ENCODE results near the gene HOXC4. TPM values are rescaled to one million over a fixed set of nuclear protein-coding genes. Genes with fewer than 3 reads are reported as not detected.

Gene HOXC4
- total RNA-seq, 3 donors from 2014 or later: 2.3 TPM; not detected in 2

DNA sequence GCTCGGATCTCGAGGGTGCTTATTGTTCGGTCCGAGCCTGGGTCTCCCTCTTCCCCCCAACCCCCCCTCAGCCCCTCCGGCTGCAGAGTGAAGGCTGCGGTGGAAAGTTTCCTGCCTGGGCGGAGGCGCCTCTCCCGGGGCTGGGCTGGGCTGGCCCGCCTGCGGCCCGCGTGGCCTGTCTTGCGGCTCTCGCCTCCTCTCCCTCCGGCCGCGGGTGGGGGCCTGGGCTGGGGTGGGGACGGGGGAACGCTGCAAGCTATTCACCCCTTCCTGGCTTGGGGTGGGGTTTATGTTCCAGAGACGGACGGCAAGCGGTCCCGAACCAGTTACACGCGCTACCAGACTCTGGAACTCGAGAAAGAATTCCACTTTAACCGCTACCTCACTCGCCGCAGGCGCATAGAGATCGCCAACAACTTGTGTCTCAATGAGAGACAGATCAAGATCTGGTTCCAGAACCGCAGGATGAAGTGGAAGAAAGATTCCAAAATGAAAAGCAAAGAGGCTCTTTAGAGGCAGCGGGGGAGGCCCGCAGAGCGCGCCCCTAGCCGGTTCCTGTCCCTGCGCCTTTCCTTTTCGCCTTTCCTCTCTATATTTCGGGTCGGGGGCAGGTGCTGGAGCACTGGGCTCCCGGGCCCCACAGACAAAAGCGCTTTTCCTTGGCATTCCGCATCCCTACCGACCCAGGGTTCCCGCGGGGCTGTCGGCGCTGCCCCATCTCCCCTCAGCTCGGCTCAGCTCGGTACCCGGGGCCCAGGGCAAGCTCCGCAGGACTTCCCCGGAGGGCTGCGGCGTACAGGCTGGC is 19.5 kb upstream of the HOXC4 start:
- ATAC-seq: no peak
- intact Hi-C loops (cut with DNase I, micrococcal nuclease): no loop called here
- Histone ChIP-seq H3K9me3 (no peaks in the 10 kb centered on the region), H3K36me3 (ENCODE audit: low read depth) (no peaks in the 10 kb centered on the region), H3K4me3 (no peak overlapping the region), H3K4me1 (ENCODE audit: low read depth) (peaks cover 8% of the 10 kb centered on the region)
- TF ChIP-seq, protein P1, sequence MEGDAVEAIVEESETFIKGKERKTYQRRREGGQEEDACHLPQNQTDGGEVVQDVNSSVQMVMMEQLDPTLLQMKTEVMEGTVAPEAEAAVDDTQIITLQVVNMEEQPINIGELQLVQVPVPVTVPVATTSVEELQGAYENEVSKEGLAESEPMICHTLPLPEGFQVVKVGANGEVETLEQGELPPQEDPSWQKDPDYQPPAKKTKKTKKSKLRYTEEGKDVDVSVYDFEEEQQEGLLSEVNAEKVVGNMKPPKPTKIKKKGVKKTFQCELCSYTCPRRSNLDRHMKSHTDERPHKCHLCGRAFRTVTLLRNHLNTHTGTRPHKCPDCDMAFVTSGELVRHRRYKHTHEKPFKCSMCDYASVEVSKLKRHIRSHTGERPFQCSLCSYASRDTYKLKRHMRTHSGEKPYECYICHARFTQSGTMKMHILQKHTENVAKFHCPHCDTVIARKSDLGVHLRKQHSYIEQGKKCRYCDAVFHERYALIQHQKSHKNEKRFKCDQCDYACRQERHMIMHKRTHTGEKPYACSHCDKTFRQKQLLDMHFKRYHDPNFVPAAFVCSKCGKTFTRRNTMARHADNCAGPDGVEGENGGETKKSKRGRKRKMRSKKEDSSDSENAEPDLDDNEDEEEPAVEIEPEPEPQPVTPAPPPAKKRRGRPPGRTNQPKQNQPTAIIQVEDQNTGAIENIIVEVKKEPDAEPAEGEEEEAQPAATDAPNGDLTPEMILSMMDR (IDR thresholded peaks at IDR 0.05): no peak
- no peak for DNase-seq

DNA sequence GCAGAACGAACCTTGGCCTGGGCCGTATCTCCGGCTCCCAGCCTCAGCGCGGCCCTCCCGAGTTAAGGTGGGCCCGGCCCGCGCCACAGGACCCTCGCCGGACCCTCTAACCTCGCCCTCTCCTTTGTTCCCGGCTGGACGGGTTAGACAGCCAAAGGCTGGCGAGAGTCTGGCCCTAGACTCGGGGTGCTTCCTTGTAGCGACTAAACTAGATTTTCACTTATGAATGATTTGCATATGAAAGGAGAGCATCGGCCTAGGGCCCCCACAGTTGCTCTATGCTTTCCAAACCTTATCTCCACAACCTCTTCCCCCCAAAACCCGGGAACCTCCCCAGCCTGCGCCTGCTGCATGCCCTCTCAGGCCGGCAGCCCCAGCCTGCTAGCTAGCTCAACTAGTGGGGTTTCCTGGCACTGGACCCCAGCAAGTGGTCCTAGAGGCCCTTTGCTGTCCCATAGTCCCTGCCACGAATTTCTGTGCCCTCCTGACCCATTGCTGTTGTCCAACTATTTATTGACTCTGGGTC is 18.8 kb upstream of the HOXC4 start:
- Histone ChIP-seq H3K9me3 (no peaks in the 10 kb centered on the region), H3K4me3 (no peak overlapping the region), H3K4me1 (ENCODE audit: low read depth) (peaks cover 8% of the 10 kb centered on the region), H3K36me3 (ENCODE audit: low read depth) (no peaks in the 10 kb centered on the region)
- ATAC-seq (no peak), DNase-seq (no peak)
- TF ChIP-seq, protein P1 (IDR thresholded peaks at IDR 0.05): no peak
- intact Hi-C loops (cut with DNase I, micrococcal nuclease): no loop called here

DNA sequence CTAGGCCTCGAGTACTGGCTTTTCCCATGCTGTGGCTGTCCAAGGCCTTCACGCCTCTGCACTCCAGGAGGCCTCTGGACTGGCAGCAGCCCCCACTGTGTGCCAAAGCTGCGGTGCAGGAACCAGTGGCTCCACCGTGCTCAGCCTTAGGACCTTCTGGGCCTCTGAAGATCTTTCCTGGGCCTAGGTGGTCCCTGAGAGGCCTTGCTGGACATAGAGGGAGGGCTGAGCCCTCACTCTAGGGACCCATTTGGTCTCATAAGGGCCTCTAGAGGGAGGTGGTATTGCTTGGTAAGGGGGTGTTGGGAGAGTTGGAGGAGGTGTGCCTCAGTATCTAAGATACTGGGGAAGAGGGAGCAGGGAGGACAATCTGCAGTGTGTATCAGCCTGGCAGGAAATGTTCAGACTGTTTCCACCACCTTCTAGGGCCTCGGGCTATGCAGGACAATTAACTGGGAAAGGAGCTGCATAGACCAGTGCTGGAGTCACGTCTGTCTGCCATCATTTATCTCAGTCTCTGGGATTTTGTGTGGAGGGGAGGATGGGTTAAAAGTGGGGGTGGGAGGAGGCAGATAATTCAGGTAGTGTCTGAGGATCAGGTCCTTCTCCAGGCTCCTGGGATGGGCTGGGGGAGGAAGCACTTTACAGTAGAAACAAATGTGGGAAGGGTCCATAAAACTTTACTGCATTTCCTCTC is 17.9 kb upstream of the HOXC4 start:
- intact Hi-C loops (cut with DNase I, micrococcal nuclease): no loop called here
- no peaks in the 10 kb centered on the region for H3K9me3 ChIP-seq
- H3K4me1 ChIP-seq (ENCODE audit: low read depth): peaks cover 8% of the 10 kb centered on the region
- H3K36me3 ChIP-seq (ENCODE audit: low read depth): no peaks in the 10 kb centered on the region
- H3K4me3 ChIP-seq: no peak overlapping the region
- TF ChIP-seq, protein P1 (IDR thresholded peaks at IDR 0.05): no peak
- no peak for DNase-seq
- no peak for ATAC-seq

DNA sequence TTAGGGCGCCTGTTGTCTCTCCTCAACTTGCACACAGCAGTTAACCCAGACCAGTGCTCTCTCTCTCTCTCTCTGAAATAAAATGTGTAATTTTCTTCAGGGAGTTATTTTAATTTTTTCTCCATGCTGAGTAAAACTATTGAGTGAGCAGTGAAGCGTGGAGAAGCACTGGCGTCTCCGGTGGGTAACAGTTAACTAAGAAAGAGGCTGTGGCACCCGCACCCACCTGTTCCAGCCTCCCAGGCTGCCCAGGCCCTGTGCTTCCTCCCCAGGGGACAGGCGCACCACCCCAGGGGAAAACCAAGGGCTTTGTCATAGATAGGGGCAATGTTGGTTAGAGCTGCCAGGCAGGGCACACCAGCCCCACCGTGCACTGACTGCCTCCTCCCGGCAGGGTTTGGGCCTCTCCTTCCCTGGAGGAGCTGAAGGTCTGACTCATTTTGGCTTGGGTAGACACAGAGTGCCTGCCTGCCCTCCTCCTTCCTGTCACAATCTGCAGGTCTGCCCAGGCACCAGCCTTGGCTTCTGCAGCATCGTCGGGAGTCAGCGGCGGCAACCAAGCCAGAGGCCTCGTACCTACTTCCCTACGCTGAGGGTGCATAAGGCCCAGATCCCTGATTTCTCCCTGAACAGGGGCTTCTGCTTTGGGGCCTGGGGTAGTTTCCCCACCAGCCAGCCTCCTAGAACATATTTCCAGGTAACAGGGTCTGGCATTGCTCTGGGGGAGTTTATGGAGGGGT is 16.8 kb upstream of the HOXC4 start:
- peaks cover 8% of the 10 kb centered on the region for H3K4me1 ChIP-seq (ENCODE audit: low read depth)
- H3K9me3 ChIP-seq: no peaks in the 10 kb centered on the region
- ATAC-seq (no peak), DNase-seq (no peak)
- no peak overlapping the region for H3K4me3 ChIP-seq
- TF ChIP-seq, protein P1 (IDR thresholded peaks at IDR 0.05): no peak
- no peaks in the 10 kb centered on the region for H3K36me3 ChIP-seq (ENCODE audit: low read depth)
- intact Hi-C loops (cut with DNase I, micrococcal nuclease): no loop called here

DNA sequence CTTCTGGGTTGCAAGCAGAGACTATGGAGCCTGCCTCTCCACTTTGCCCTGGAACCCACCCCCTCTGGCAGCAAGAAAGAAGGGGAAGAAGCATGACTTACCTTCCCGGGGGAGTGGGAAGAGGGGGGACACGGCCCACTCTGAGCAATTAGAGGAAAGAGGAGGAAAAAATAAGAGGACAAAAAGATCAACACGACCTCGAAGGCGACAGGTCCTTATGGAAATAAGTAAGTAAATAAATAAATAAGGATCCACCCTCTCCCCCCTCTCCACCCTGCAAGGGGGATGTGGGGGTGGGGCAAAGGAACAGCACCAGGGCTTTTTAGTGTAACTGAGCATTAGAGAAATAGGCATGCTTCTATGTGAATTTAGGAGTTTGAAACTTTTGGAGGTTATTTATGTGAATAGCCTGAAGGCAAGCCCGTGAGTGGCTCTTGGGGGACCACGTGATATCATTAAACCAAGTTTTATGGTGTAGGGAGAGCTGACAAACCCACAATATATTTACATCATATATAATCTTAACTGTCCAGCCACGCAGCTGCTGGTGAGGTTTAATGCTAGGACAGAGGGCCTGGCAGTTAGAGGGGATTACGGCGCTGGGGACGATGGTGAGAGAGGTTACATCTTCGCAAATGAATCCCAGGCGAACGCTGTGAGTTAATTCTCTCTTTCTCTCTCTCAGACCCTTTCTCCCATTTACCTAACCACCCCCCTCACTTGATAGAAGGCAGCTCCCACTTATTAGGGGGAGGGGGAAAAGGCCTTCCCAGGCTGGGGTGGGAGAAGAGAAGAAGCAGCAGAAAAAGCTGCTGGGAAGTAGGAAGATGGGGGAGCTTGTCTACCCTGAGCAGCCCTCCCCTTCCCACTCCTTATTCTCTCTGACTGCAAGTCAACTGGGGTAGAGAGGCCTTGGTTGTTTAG is 16.0 kb upstream of the HOXC4 start:
- TF ChIP-seq, protein P1 (IDR thresholded peaks at IDR 0.05): no peak
- no peaks in the 10 kb centered on the region for H3K9me3 ChIP-seq
- H3K4me1 ChIP-seq (ENCODE audit: low read depth): peaks cover 8% of the 10 kb centered on the region
- no peaks in the 10 kb centered on the region for H3K36me3 ChIP-seq (ENCODE audit: low read depth)
- intact Hi-C loops (cut with DNase I, micrococcal nuclease): no loop called here
- DNase-seq: no peak
- no peak overlapping the region for H3K4me3 ChIP-seq
- peak; percentile 28 for ATAC-seq
